GM18507 (cell line): ENCODE measurements around the gene S1PR3.

Experiments used
- DNase-seq: peaks from one replicate; pipeline ENCODE4 v3.0.0; 2011; ENCODE audit warnings: low read depth; ENCODE audit not compliant: insufficient read length; ENCODE audit errors: extremely low spot score
- FAIRE-seq: peaks from 2 replicates; lab custom pipeline; 2011; peaks lifted over from hg19 to GRCh38; lab: Jason Lieb, UNC

S1PR3 gene

DNA sequence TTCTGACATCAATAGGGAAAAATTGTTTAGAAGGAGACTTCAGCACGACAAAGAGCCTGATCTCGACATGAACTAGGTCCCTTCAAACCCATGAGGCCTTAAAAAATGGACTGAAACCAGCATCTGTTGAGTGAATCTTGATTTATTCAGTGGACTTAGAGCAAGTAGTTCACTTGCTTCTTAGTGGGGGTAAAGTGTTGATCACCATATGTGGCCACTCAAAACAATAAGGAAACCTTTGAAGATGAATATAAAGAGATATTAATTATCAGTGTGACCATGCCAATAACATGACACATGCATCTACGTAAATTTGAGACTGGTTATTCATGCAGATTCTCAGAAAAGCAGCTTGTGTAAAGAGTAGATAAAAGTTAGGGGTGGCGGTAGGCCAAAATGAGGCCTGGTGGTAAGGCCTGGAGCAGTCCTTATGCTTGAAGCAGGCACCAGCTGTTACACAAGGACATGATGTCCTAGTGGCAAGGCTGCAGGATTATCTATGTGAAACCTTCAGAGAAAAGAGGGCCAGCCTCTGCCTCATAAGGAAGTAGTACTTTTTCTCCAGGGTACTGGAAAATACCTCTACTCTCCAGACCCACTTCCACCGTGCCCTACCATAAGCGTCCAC, 61.3 kb downstream of the S1PR3 start:
- DNase-seq (no peak), FAIRE-seq (no peak)

DNA sequence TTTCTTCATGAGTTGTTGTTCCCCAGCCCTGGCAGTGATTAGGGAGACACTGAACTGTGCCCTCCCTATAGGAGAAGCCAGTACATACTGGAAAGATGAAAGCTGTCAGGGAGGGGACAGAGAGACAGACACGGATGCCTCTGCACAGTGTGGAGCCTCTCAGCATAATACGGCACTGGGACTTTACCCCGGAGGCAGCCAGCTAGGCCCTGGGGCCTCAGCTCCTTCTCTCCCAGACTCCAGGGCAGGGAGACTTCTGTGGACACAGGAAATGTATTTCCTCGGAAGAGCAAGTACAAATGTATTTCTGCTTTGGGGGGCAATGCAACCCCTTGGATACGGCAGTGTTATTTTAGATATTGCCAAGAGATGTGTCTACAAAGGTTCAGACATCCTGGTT, 62.0 kb downstream of the S1PR3 start:
- FAIRE-seq, result no peak
- no peak for DNase-seq
